IPS-20b (cell line): ENCODE data around the gene C14orf132.

Experiments
- H3K27ac ChIP-seq: one replicate; pipeline ENCODE4 v1.5.1; 2013; ENCODE audit warnings: low read length
- H3K27me3 ChIP-seq: 2 replicates; pipeline ENCODE4 v1.6.1; 2013; ENCODE audit warnings: mild to moderate bottlenecking, low read length, inconsistent platforms; ENCODE audit not compliant: insufficient read depth
- H3K36me3 ChIP-seq: 2 replicates; pipeline ENCODE4 v1.6.1; 2013; ENCODE audit warnings: low read depth, mild to moderate bottlenecking, inconsistent platforms, low read length, moderate library complexity; ENCODE audit not compliant: insufficient read depth
- H3K4me1 ChIP-seq: 2 replicates; pipeline ENCODE4 v1.6.1; 2013; ENCODE audit warnings: mild to moderate bottlenecking, control low read depth, inconsistent platforms, low read length, moderate library complexity; ENCODE audit not compliant: insufficient read depth
- H3K4me3 ChIP-seq: 2 replicates; pipeline ENCODE4 v1.5.1; 2013; ENCODE audit warnings: mild to moderate bottlenecking, low read length, inconsistent platforms
- H3K9ac ChIP-seq: 2 replicates; pipeline ENCODE4 v1.6.1; 2013; ENCODE audit warnings: low read depth, mild to moderate bottlenecking, inconsistent platforms, low read length, moderate library complexity
- H3K9me3 ChIP-seq: 2 replicates; pipeline ENCODE4 v1.6.1; 2013; ENCODE audit warnings: mild to moderate bottlenecking, low read depth, low read length, inconsistent platforms; ENCODE audit not compliant: insufficient read depth

Gene C14orf132

DNA sequence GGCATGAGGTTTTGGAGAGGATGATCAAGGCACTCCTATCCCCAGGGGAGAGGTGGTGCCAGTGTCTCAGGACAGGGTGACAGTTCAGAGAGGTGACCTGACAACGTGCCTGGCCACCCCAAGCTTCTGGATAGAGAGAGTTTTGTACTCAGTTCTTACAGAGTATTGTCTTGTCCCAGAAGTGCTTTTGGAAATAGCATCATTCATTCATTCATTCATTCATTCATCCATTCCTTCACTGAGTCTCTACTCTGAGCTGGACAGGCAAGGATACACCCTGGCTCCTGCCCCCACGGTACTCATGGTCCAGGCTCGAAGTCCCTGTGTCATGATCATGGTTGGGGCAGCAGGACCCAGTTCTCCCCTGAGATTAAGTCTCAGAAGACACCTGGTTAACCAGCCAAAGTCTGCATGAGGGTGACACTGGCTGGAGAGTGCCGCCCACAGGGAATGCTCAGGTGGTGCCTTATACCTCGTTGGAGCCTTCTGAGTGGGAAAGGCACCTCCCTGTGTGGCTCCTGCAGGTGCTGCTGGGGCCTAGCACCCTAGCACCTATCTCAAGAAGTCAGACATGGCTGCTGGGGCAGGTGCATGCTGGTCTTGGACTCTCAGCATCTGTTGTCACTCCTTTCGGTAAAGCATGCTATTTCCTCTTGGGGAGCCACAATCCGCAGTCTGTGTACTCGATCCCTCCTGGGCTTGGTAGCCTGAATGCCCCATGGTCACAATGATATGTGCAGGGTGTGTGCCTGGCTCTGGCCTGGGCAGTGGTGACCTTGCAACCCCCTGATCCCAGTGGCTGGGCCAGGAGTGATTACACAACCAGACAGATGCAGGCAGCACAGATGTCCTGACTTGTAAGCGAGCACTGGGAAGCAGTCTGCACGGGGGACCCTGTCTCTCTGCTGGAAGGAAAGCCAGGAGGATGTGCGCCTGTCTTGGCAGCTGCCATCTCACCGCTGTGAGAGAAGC is 57.8 kb downstream of the C14orf132 start:
- Histone ChIP-seq H3K36me3 (no peaks in the 10 kb centered on the region), H3K27me3 (no peaks in the 10 kb centered on the region), H3K27ac (no peak overlapping the region), H3K4me1 (0 out of 2 replicates have a peak, but pooled peaks cover 6% of the 10 kb centered on the region), H3K4me3 (no peak overlapping the region), H3K9ac (no peak overlapping the region), H3K9me3 (no peaks in the 10 kb centered on the region)

DNA sequence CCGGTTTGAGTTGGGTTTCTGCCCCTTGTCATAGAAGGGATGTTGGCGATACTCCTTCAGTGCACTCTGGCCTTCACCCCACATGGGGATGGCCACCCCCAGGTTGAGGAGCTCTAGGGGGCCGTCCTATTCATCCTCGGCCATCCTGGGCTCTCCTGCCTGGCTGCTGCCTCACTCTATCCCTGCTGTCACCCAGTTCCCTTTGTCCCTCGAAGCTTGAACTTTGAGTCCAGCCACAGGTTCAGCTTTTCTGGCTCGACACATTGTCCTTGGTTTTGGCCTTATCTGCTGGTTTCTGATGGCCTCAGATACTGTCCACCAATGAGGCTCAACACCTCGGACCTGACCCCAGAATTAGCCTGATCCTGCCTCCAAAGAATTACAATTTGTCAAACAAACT is 58.6 kb downstream of the C14orf132 start:
- Histone ChIP-seq H3K4me1 (0 out of 2 replicates have a peak, but pooled peaks cover 6% of the 10 kb centered on the region), H3K4me3 (no peak overlapping the region), H3K27ac (no peak overlapping the region), H3K9ac (no peak overlapping the region), H3K27me3 (no peaks in the 10 kb centered on the region), H3K9me3 (no peaks in the 10 kb centered on the region), H3K36me3 (no peaks in the 10 kb centered on the region)

DNA sequence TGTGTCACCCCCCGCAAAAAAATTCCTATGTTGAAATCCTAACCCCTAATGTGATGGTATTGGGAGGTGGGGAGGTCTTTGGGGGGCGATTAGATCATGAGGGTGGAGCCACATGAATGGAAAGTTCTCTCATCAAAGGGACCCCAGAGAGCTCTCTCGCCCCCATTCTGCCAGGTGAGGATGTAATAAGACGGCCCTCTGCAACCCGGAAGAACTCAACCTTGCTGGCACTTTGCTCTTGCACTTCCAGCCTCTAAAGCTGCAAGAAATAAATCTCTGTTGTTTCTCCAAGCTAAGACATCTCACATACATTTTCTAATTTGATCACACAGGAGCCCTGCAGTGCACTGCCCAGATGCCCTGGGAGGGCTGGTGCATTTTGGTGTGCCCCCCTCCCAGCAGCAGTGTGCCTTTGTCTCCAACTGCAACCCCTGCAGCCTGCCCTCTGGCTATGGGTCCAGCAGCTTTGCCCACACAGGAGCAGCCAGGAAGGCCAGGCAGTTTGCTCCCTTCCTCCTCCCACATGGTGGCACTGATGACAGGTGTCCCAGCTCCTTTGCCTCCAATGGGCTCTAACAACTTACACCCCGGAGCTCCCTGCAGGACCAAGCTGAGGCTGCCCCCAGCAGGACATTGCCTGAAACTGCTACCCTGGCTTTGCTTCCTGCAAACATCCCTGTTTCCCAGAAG is 59.3 kb downstream of the C14orf132 start:
- Histone ChIP-seq H3K9ac (no peak overlapping the region), H3K27me3 (no peaks in the 10 kb centered on the region), H3K36me3 (no peaks in the 10 kb centered on the region), H3K4me3 (no peak overlapping the region), H3K27ac (no peak overlapping the region), H3K4me1 (0 out of 2 replicates have a peak, but pooled peaks cover 6% of the 10 kb centered on the region), H3K9me3 (no peaks in the 10 kb centered on the region)

DNA sequence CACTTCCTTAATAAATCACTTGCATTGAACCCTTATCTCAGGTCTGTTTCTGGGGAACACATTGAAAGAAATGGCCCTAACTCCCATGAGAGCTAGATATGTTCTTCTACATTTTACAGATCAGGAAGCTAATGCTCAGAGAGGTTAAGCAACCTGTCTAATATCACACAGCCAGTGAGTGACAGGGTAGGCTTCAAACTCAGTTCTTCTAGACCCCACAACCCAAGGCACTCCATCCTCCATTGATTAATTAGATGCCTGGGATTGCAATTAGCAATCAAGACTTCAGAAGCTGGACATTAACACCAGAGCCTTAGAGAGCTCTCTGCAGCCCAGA is 59.8 kb downstream of the C14orf132 start:
- Histone ChIP-seq H3K9me3 (no peaks in the 10 kb centered on the region), H3K4me1 (0 out of 2 replicates have a peak, but pooled peaks cover 6% of the 10 kb centered on the region), H3K27me3 (no peaks in the 10 kb centered on the region), H3K27ac (no peak overlapping the region), H3K36me3 (no peaks in the 10 kb centered on the region), H3K9ac (no peak overlapping the region), H3K4me3 (no peak overlapping the region)

DNA sequence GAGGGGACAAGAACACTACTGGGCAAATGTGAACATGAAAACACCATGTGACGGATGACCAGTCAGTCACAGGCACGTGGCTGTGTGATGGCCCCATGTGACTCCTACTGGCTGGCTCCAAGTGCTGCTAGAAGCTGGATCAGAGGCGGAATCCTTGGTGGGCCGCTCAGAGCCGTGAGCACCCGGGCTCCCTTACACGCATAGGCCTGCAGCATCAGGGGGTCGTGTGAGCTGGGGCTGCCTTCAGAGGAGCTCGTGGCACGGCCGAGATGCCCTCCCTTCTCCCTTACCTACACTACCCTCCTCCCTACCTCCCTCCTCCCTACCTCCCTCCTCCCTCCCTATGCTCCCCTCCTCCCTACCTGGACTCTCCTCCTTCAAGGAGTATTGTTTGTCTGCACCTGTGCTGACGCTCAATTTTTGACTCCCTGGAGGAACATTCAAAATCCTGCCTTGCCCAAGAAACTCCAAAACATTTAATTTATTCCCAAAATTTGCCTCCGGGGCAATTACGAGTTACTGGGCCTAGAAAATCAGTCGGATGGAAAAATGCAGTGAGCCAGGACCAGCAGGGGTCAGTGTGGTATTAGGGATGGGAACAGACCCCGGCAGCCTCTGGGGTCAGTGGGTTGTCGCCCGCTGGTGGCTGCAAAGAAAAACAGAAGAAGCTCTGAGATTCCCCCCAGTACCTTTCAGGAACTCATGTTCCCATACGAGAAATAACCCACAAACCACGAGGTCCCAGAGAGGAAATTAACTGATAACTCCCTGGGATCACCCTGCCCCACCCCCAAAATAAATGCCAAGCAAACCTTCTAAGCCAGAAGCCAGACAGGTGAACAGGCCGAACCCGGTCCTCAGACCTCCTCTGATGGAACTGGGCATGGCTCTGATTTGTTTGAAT is 61.3 kb downstream of the C14orf132 start:
- Histone ChIP-seq H3K4me1 (0 out of 2 replicates have a peak, but pooled peaks cover 4% of the 10 kb centered on the region), H3K9ac (no peak overlapping the region)

DNA sequence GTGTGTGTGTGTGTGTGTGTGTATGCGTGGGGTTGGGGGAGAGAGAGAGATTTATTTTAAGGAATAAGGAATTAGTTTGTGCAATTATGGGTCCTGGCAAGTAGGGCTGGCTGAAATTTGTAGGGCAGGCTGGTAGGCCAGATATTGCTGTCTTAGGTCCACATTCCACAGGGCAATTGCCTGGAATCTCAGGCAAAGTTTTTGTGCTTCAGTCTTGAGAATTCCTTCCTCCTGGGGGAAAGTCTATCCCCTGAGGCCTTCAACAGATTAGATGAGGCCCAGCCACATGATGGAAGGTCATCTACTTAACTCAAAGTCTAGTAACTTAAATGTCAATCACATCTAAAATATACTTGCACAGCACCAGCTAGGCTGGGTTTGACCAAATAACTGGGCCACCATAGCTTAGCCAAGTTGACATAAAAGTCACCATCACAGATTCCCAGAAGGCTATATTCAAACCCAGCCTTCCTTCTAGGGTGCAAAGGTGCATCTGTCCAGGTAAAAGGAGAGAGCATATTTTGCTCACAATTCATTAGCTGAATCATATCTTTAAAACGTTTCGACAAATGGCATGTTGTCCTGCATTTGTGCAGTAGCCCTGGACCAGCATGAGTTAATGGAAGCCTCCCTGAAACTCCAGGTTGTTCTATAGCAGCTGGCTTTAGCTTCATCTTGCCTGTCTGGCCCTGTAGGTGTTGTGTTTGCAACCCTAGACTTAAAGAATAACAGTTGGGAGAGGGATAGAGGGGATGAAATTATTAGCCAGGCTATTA is 63.1 kb downstream of the C14orf132 start:
- no peaks in the 10 kb centered on the region; the same call in 1 of the 2 replicates for H3K27me3 ChIP-seq
- H3K4me1 ChIP-seq: no peaks in the 10 kb centered on the region
- no peaks in the 10 kb centered on the region for H3K9me3 ChIP-seq
- no peak overlapping the region for H3K27ac ChIP-seq
- no peak overlapping the region for H3K4me3 ChIP-seq
- H3K9ac ChIP-seq: no peak overlapping the region
- no peaks in the 10 kb centered on the region for H3K36me3 ChIP-seq

More for the DNA sequence above, 61.3 kb downstream of the C14orf132 start:
- H3K27me3 ChIP-seq: no peaks in the 10 kb centered on the region
- no peak overlapping the region for H3K4me3 ChIP-seq
- H3K36me3 ChIP-seq: no peaks in the 10 kb centered on the region
- H3K9me3 ChIP-seq: no peaks in the 10 kb centered on the region
- H3K27ac ChIP-seq: no peak overlapping the region

DNA sequence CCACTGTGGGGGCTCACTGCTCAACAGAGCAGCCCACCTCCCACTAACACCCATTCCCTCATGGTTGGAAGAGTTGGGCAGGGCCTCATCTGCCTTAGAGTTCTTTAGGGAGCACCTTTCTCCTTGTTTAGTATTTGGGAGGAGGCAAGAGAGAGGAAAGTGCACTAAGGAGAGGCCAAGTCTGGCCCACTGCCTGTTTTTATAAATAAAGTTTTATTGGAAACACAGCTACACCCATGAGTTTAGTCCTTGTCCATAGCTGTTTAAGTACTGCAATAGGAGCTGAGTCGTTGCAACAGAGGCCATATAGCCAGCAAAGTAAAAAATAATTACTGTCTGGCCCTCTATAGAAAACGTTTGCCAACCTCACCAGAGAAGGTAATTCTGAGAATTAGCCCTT is 63.9 kb downstream of the C14orf132 start:
- no peak overlapping the region for H3K9ac ChIP-seq

DNA sequence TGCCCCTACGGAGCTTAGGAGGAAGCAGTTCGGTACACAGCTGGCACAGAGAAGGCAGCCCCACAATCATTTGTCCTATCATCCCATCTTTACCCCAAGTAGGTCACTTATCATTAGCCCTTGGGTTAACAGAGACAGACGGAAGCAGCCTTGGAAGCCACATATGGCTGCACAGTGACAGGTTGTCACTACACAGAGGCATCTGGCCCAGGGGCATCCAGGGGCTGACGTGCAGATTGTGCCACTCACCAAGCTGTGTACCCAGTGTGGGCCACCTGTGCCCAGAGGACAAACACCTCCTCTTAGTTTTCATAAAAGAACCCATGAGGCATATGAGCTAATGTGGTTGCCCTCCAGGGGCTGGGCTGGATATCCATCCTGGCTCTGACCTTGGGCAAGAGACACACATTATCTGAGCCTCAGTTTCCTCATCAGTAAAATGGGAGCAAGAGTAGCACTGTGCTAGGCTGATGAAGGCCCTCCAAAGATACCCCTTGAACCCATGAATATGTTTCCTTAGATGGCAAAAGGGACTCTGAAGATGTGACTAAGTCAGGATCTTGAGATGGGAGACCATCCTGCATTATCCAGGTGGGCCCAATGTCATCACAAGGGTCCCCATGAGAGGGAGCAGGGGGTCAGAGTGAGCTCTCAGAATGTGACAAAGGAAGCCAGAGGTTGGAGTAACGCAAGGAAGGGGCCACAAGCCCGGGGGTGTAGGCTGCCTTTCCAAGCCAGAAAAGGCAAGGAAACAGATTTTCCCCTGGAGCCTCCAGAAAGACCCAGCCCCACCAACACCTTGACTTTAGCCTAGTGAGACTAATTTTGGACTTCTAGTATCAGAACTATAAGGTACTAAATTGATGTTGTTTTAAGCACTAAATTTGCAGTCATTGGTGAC is 64.6 kb downstream of the C14orf132 start:
- Histone ChIP-seq H3K4me3 (no peak overlapping the region), H3K36me3 (no peaks in the 10 kb centered on the region), H3K9me3 (no peaks in the 10 kb centered on the region), H3K9ac (no peak overlapping the region), H3K27me3 (no peaks in the 10 kb centered on the region; the same call in 1 of the 2 replicates), H3K4me1 (no peaks in the 10 kb centered on the region), H3K27ac (no peak overlapping the region)

More for the DNA sequence above, 63.9 kb downstream of the C14orf132 start:
- no peaks in the 10 kb centered on the region; the same call in 1 of the 2 replicates for H3K27me3 ChIP-seq
- H3K36me3 ChIP-seq: no peaks in the 10 kb centered on the region
- H3K9me3 ChIP-seq: no peaks in the 10 kb centered on the region
- no peak overlapping the region for H3K27ac ChIP-seq
- no peak overlapping the region for H3K4me3 ChIP-seq
- H3K4me1 ChIP-seq: no peaks in the 10 kb centered on the region

DNA sequence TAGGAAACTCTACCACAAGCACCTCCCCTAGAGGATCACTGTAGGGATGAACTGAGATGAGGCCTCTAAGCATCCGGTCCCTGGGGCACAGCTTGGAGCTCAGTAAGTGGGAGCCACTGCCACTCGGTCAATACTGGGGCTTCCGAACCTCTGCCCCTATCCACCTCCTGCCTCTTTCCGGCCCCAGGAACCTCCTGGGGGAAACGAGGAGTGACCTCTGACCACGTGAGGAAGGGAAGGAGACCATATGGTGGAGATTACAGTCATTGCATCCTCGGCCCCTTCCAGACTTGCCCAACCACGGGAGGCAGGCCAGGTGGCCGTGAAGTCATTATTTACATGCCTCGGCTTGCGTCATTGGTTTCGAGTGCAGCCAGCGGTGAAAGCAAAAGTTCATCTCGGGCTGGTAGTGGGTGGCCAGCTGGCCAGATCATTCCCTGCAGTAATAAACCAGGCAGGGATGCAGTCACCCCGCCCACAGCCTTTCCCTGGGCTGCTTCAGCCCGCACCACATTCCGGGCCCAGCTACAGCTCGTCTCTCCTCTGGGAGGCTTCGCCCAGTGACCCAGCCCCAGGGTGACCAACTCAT is 65.4 kb downstream of the C14orf132 start:
- Histone ChIP-seq H3K27me3 (no peaks in the 10 kb centered on the region; the same call in 1 of the 2 replicates), H3K27ac (no peak overlapping the region), H3K4me3 (no peak overlapping the region), H3K9me3 (no peaks in the 10 kb centered on the region), H3K36me3 (no peaks in the 10 kb centered on the region), H3K4me1 (no peaks in the 10 kb centered on the region), H3K9ac (no peak overlapping the region)
